Breast epithelium (tissue), 3 donors: ENCODE measurements around the gene FNIP2.

ENCODE experiments used
- POLR2AphosphoS5 ChIP-seq, 3 donors: sonication (generic); formaldehyde crosslinking; IDR thresholded peaks; one replicate each; pipeline ENCODE4 v1.6.1; 2017; ENCODE audit warnings: antibody characterized with exemption in 3 of 3
- TF ChIP-seq, protein P1 (sequence below), 3 donors: fragments of 450-650 bp; IDR thresholded peaks; one replicate each; pipeline ENCODE4 v1.5.1; 2016 to 2017; ENCODE audit warnings: antibody characterized with exemption in 3 of 3, mild to moderate bottlenecking in 3 of 3, moderate library complexity in 3 of 3

DNA sequence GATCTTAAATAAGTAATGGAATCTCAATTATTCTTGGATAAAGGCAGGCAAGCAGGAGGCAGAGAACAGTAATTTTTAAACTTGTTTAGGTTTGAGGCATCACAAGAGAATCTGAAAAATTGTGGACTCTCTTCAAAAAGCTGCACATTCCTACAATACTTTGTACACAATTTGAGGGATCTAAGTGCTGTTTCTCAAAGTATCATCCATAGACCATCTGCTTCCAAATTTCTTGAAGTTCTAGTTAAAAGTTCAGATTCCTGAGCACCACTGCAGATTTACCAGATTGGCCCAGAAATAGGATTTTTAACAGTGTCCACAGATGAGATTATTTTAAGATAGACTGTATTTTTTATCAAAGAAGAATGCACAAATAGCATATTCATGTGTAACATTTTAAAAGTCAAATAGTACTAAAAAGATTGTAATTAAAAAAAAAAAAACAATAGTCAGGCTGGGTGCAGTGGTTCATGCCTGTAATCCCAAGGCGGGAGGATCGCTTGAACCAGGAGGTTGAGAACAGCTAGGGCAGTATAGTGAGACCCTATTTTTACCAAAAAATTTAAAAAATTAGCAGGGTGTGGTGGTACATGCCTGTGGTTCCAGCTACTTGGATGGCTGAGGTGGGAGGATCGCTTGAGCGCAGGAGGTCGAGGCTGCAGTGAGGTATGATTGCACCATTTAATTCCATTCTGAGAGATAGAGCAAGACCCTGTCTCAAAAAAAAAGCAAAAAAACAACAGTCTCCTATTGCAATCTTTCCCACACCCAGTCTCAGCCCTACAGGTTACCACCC, 14.2 kb upstream of the FNIP2 start:
- no peak for TF ChIP-seq POLR2AphosphoS5 (IDR thresholded peaks at IDR 0.05)
- TF ChIP-seq, protein P1, sequence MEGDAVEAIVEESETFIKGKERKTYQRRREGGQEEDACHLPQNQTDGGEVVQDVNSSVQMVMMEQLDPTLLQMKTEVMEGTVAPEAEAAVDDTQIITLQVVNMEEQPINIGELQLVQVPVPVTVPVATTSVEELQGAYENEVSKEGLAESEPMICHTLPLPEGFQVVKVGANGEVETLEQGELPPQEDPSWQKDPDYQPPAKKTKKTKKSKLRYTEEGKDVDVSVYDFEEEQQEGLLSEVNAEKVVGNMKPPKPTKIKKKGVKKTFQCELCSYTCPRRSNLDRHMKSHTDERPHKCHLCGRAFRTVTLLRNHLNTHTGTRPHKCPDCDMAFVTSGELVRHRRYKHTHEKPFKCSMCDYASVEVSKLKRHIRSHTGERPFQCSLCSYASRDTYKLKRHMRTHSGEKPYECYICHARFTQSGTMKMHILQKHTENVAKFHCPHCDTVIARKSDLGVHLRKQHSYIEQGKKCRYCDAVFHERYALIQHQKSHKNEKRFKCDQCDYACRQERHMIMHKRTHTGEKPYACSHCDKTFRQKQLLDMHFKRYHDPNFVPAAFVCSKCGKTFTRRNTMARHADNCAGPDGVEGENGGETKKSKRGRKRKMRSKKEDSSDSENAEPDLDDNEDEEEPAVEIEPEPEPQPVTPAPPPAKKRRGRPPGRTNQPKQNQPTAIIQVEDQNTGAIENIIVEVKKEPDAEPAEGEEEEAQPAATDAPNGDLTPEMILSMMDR (IDR thresholded peaks at IDR 0.05) = no peak
